CD4-positive, alpha-beta T cell (primary cell): Measurements from ENCODE around the gene AGER. TPM values are rescaled to one million over a fixed set of nuclear protein-coding genes. Genes with fewer than 3 reads are reported as not detected.

ENCODE experiments used
- ATAC-seq: fragments of 200-7000 bp; cut with Tn5 transposase; one replicate; pipeline ENCODE4 v1.10.0; 2022; ENCODE audit warnings: mild to moderate bottlenecking; ENCODE audit not compliant: poor library complexity
- CTCF ChIA-PET: fragments of 350-600 bp; sonication (Branson Sonifier 250); formaldehyde crosslinking; loops from one replicate; lab custom pipeline; 2021; ENCODE audit warnings: antibody characterized with exemption, inconsistent platforms; lab: Charles Lee
- POLR2A ChIA-PET: fragments of 350-600 bp; sonication (Branson Sonifier 250); formaldehyde crosslinking; loops from one replicate; lab custom pipeline; 2021; ENCODE audit warnings: antibody characterized with exemption, inconsistent platforms; lab: Charles Lee
- DNase-seq, 14 experiments: peaks; one replicate each; pipeline ENCODE4 v3.0.0-alpha.2; 2013 to 2020; ENCODE audit warnings: mixed read lengths in 2 of 14
- H3K27ac ChIP-seq, 2 donors: one replicate each; pipeline versions ENCODE4 v1.5.1 to v1.7.0; 2013; ENCODE audit warnings: low read length in 2 of 2, low read depth in 1 of 2, mild to moderate bottlenecking in 1 of 2
- H3K27me3 ChIP-seq, 2 experiments: 1 replicate in 1 of 2; 2 replicates in 1 of 2; pipeline versions ENCODE4 v1.6.1 to v1.7.0; 2013; ENCODE audit warnings: low read length in 2 of 2, control low read depth in 1 of 2, mild to moderate bottlenecking in 1 of 2, moderate library complexity in 1 of 2; ENCODE audit not compliant: insufficient read depth in 2 of 2, control insufficient read depth in 1 of 2
- H3K36me3 ChIP-seq: one replicate; pipeline ENCODE4 v1.6.1; 2013; ENCODE audit warnings: low read length, control low read depth; ENCODE audit not compliant: insufficient read depth
- H3K4me1 ChIP-seq: one replicate; pipeline ENCODE4 v1.6.1; 2013; ENCODE audit warnings: low read length, control low read depth; ENCODE audit not compliant: insufficient read depth
- H3K4me3 ChIP-seq: one replicate; pipeline ENCODE4 v1.5.1; 2013; ENCODE audit warnings: mild to moderate bottlenecking, low read length, moderate library complexity
- H3K9me3 ChIP-seq, 2 experiments: 1 replicate in 1 of 2; 2 replicates in 1 of 2; pipeline versions ENCODE4 v1.6.1 to v1.7.0; 2013; ENCODE audit warnings: low read length in 2 of 2, mild to moderate bottlenecking in 2 of 2, control low read depth in 1 of 2, moderate library complexity in 1 of 2; ENCODE audit not compliant: control insufficient read depth in 1 of 2, insufficient read depth in 1 of 2
- H3K27ac Mint-ChIP-seq: one replicate; pipeline ENCODE4 v1.8.0; 2020; ENCODE audit warnings: mixed read lengths
- H3K27me3 Mint-ChIP-seq: one replicate; pipeline ENCODE4 v1.8.0; 2021; ENCODE audit warnings: mixed read lengths
- H3K36me3 Mint-ChIP-seq: one replicate; pipeline ENCODE4 v1.8.0; 2021; ENCODE audit warnings: low read depth, mixed read lengths
- H3K4me1 Mint-ChIP-seq: one replicate; pipeline ENCODE4 v1.8.0; 2021; ENCODE audit warnings: low read depth, mixed read lengths
- H3K4me3 Mint-ChIP-seq: one replicate; pipeline ENCODE4 v1.8.0; 2020; ENCODE audit warnings: mild to moderate bottlenecking, mixed read lengths
- H3K9me3 Mint-ChIP-seq: one replicate; pipeline ENCODE4 v1.8.0; 2020; ENCODE audit warnings: mixed read lengths
- CTCF ChIP-seq: fragments of 200-600 bp; IDR thresholded peaks from one replicate; pipeline ENCODE4 v1.8.0; 2022; ENCODE audit warnings: antibody characterized with exemption, mild to moderate bottlenecking
- intact Hi-C, 2 experiments: fragments of 100-400 bp; cut with DNase I in 1 of 2; cut with micrococcal nuclease in 1 of 2; formaldehyde crosslinking; loops; one replicate each; pipeline versions ENCODE4 v1.15.1 to v1.9.0; 2023 to 2025; cut with DNase I, micrococcal nuclease
- total RNA-seq, 174 experiments: library from RNA in 2 of 174; stranded (reverse) in 2 of 174; gene quantifications; one replicate each; pipeline ENCODE4 v1.2.3 and lab custom pipeline; 2021 to 2026

The AGER gene
- total RNA-seq, 2 experiments from 2014 or later: 23.5 to 27.0 TPM

GRCh38 chr6:32181915-32182529 is 2.0 kb downstream of the AGER start:
- H3K27ac Mint-ChIP-seq: no peak overlapping the region
- no peak for ATAC-seq
- H3K4me3 ChIP-seq: no peak overlapping the region
- H3K9me3 ChIP-seq: no peaks in the 10 kb centered on the region
- H3K9me3 Mint-ChIP-seq: no peaks in the 10 kb centered on the region
- CTCF ChIA-PET: interaction anchor here (1.2 kb wide), 1 partner anchor 13 kb away, joined by 3 read pairs; no protein-coding TSS in a partner anchor
- peak in 1 of 14 experiments; percentile 1 for DNase-seq
- peaks cover 61% of the 10 kb centered on the region for H3K4me1 ChIP-seq
- H3K4me1 Mint-ChIP-seq: peaks cover 48% of the 10 kb centered on the region
- no peak overlapping the region for H3K27ac ChIP-seq
- POLR2A ChIA-PET: interaction anchor here (0.6 to 8.1 kb wide), 2 partner anchors 11 to 52 kb away, joined by 3 to 242 read pairs; partner anchors contain the start of genes FKBPL, GPSM3 and PBX2
- H3K36me3 ChIP-seq: peaks cover 56% of the 10 kb centered on the region
- intact Hi-C loops: no loop called here
- no peaks in the 10 kb centered on the region for H3K27me3 Mint-ChIP-seq
- peaks cover 78% of the 10 kb centered on the region for H3K36me3 Mint-ChIP-seq
- no peaks in the 10 kb centered on the region for H3K27me3 ChIP-seq
- TF ChIP-seq CTCF: no peak
- no peak overlapping the region for H3K4me3 Mint-ChIP-seq

- no peaks in the 10 kb centered on the region for H3K27me3 Mint-ChIP-seq
- no peaks in the 10 kb centered on the region for H3K27me3 ChIP-seq
- peaks cover 48% of the 10 kb centered on the region for H3K4me1 Mint-ChIP-seq
- H3K27ac ChIP-seq: no peak overlapping the region
- DNase-seq (peak in 1 of 14 experiments; percentile 1), ATAC-seq (no peak)
- peaks cover 48% of the 10 kb centered on the region for H3K36me3 ChIP-seq
- peaks cover 70% of the 10 kb centered on the region for H3K36me3 Mint-ChIP-seq
- ChIA-PET CTCF (interaction anchor here (1.2 kb wide), 1 partner anchor 14 kb away, joined by 3 read pairs; no protein-coding TSS in a partner anchor), POLR2A (interaction anchor here (8.1 kb wide), 1 partner anchor 12 kb away, joined by 242 read pairs; the partner anchor contains the start of genes GPSM3 and PBX2)
- H3K27ac Mint-ChIP-seq: no peak overlapping the region
- H3K9me3 ChIP-seq: no peaks in the 10 kb centered on the region
- H3K4me1 ChIP-seq: peaks cover 61% of the 10 kb centered on the region
- no peak overlapping the region for H3K4me3 ChIP-seq
- H3K9me3 Mint-ChIP-seq: no peaks in the 10 kb centered on the region
- intact Hi-C loops: no loop called here
- TF ChIP-seq CTCF: no peak
- H3K4me3 Mint-ChIP-seq: no peak overlapping the region
Measured at GRCh38 chr6:32181148-32181702, 2.8 kb downstream of the AGER start.

DNA sequence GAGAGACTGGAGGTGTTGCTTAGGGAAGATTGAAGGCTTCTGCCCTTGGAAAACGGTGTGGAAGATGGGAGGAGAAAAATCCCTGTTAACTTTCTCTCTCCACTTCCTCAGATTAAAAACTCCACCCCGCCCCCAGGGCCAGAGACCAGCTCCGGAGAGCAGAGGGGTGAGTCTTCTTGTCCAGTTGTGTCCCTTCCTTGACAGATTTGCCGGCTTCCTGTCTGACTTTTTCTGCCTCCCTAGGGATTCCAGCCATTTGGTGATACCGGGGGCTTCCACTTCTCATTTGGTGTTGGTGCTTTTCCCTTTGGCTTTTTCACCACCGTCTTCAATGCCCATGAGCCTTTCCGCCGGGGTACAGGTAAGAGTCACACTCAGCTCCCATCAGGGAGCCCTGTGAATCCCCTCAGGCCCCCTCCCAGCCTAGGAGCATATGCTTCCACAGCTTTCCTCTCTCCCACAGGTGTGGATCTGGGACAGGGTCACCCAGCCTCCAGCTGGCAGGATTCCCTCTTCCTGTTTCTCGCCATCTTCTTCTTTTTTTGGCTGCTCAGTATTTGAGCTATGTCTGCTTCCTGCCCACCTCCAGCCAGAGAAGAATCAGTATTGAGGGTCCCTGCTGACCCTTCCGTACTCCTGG is 4.2 kb downstream of the AGER start:
- Mint-ChIP-seq H3K9me3 (no peaks in the 10 kb centered on the region), H3K4me3 (peak overlapping the region; percentile 53), H3K4me1 (peaks cover 48% of the 10 kb centered on the region), H3K27ac (peak overlapping the region; percentile 85), H3K36me3 (peaks cover 60% of the 10 kb centered on the region), H3K27me3 (no peaks in the 10 kb centered on the region)
- DNase-seq: no peak
- Histone ChIP-seq H3K9me3 (no peaks in the 10 kb centered on the region), H3K4me3 (no peak overlapping the region), H3K27me3 (no peaks in the 10 kb centered on the region), H3K36me3 (peaks cover 44% of the 10 kb centered on the region), H3K27ac (no peak overlapping the region), H3K4me1 (peaks cover 65% of the 10 kb centered on the region)
- ChIA-PET CTCF (interaction anchor here (1.2 kb wide), 1 partner anchor 16 kb away, joined by 5 read pairs; no protein-coding TSS in a partner anchor), POLR2A (interaction anchor here (8.1 kb wide), 1 partner anchor 13 kb away, joined by 242 read pairs; the partner anchor contains the start of genes GPSM3 and PBX2)
- ATAC-seq: no peak
- intact Hi-C loops: loop anchor here (5.0 to 10.0 kb wide), 2 partner anchors 205 to 223 kb away; partner anchors contain the start of genes DXO (in 1 of the 2), NELFE (in 1 of the 2) and SKIC2 (in 1 of the 2)
- TF ChIP-seq CTCF: no peak
